IPS DF 6.9 (cell line): Measurements from ENCODE around the gene ASPN.
"Not testable (repeated sequence)": the region's sequence is repeated elsewhere in the genome, so short reads cannot be mapped to it uniquely, and the experiment has no call there.

Source experiments
- DNase-seq: peaks from one replicate; pipeline ENCODE4 v3.0.0-alpha.2; 2013; ENCODE audit warnings: low read depth, low spot score
- H3K27ac ChIP-seq: one replicate; pipeline ENCODE4 v1.5.1; 2013; ENCODE audit warnings: low read length, control low read depth
- H3K27me3 ChIP-seq: 2 replicates; pipeline ENCODE4 v1.6.1; 2013; ENCODE audit warnings: mild to moderate bottlenecking, low read length; ENCODE audit not compliant: control insufficient read depth, insufficient read depth
- H3K36me3 ChIP-seq: 2 replicates; pipeline ENCODE4 v1.6.1; 2013; ENCODE audit warnings: low read length; ENCODE audit not compliant: control insufficient read depth, insufficient read depth
- H3K4me1 ChIP-seq: 2 replicates; pipeline ENCODE4 v1.6.1; 2013; ENCODE audit warnings: low read length; ENCODE audit not compliant: control insufficient read depth, insufficient read depth
- H3K4me3 ChIP-seq: 2 replicates; pipeline ENCODE4 v1.5.1; 2013; ENCODE audit warnings: mild to moderate bottlenecking, low read length
- H3K9me3 ChIP-seq: 2 replicates; pipeline ENCODE4 v1.6.1; 2013; ENCODE audit warnings: low read length, inconsistent platforms; ENCODE audit not compliant: control insufficient read depth, insufficient read depth
- WGBS: extraction: QIAGEN DNeasy Blood & Tissue Kit; methylation state at CpG from one replicate; pipeline ENCODE4 v1.1.7; 2013; ENCODE audit warnings: mixed read lengths, missing lambda C conversion rate; ENCODE audit not compliant: insufficient read length, insufficient coverage; 5-methylcytosine and 5-hydroxymethylcytosine counted together

Gene ASPN

GRCh38 chr9:92422611-92423338, 59.5 kb downstream of the ASPN start:
- Histone ChIP-seq H3K4me3 (no peak overlapping the region), H3K4me1 (no peaks in the 10 kb centered on the region), H3K9me3 (no peaks in the 10 kb centered on the region), H3K36me3 (no peaks in the 10 kb centered on the region), H3K27me3 (no peaks in the 10 kb centered on the region), H3K27ac (no peak overlapping the region)
- no CpG with 5 or more reads among the region's 2 CpGs for WGBS
- no peak for DNase-seq

- Histone ChIP-seq H3K27me3 (no peaks in the 10 kb centered on the region), H3K27ac (no peak overlapping the region), H3K9me3 (no peaks in the 10 kb centered on the region), H3K4me3 (no peak overlapping the region), H3K36me3 (no peaks in the 10 kb centered on the region), H3K4me1 (no peaks in the 10 kb centered on the region)
- DNase-seq: no peak
- no CpG with 5 or more reads among the region's 1 CpG for WGBS
Observed at GRCh38 chr9:92414566-92414965, 67.7 kb downstream of the ASPN start.

GRCh38 chr9:92411157-92411556, 71.1 kb downstream of the ASPN start:
- not testable (repeated sequence) for H3K27me3 ChIP-seq, H3K36me3 ChIP-seq
- no CpG with 5 or more reads among the region's 4 CpGs for WGBS

DNA sequence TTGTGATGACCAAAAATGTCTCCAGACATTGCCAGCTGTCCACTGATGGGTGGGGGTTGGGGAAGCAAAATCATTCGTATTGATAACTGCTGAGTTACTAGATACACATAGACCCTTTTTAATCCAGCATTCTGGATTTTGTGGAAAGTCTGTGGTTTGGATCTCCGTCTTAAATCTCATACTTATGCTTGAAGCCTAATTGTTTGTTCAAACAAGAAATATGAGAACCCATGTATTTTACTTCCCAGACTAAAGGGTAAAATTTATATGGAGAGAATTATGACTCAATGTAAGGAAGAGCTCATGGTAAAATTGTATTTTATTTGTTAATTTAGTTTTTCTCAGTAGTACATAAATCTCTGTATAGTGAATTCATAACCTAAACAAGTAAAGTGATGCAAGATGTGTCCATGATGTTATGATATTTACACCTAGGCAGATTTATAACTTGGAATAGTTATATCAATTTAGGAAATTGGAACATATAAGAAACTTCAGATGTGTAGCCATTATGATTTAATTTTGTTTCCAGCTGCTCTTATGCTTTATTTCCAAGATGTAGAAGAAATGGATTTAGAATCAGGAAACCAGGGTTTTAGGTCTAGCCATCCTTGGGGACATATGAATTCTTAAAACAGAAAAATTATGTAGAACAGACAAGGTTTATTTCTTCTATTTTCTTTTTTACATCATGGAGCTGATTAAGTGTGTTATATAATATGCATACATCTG, 73.4 kb downstream of the ASPN start:
- Histone ChIP-seq H3K36me3 (no peaks in the 10 kb centered on the region), H3K4me3 (no peak overlapping the region), H3K4me1 (no peaks in the 10 kb centered on the region), H3K27ac (no peak overlapping the region), H3K9me3 (no peaks in the 10 kb centered on the region), H3K27me3 (no peaks in the 10 kb centered on the region)
- WGBS: no CpG with 5 or more reads among the region's 2 CpGs
- no peak for DNase-seq

More at GRCh38 chr9:92411157-92411556, 71.1 kb downstream of the ASPN start:
- not testable (repeated sequence) for H3K4me3 ChIP-seq, H3K4me1 ChIP-seq, H3K9me3 ChIP-seq, H3K27ac ChIP-seq, DNase-seq

GRCh38 chr9:92407818-92408217, 74.5 kb downstream of the ASPN start:
- no peaks in the 10 kb centered on the region for H3K9me3 ChIP-seq
- no peak for DNase-seq
- no peaks in the 10 kb centered on the region for H3K4me1 ChIP-seq
- no peak overlapping the region for H3K27ac ChIP-seq
- H3K36me3 ChIP-seq: no peaks in the 10 kb centered on the region
- WGBS: no CpG with 5 or more reads among the region's 2 CpGs
- H3K4me3 ChIP-seq: no peak overlapping the region
- H3K27me3 ChIP-seq: no peaks in the 10 kb centered on the region

- WGBS: no CpG with 5 or more reads among the region's 3 CpGs
- no peak overlapping the region for H3K27ac ChIP-seq
Observed at GRCh38 chr9:92406477-92406876, 75.8 kb downstream of the ASPN start.

More at GRCh38 chr9:92406477-92406876, 75.8 kb downstream of the ASPN start:
- Histone ChIP-seq H3K4me1 (no peaks in the 10 kb centered on the region), H3K4me3 (no peak overlapping the region), H3K9me3 (no peaks in the 10 kb centered on the region), H3K27me3 (no peaks in the 10 kb centered on the region), H3K36me3 (no peaks in the 10 kb centered on the region)
- DNase-seq: no peak
